Measurements from ENCODE around the gene ARHGAP8. TPM values are rescaled to one million over a fixed set of nuclear protein-coding genes. Genes with fewer than 3 reads are reported as not detected.
A peak's percentile ranks its signal among the peaks of the same experiment; 100 is the strongest.
"Not testable (repeated sequence)": the region's sequence is repeated elsewhere in the genome, so short reads cannot be mapped to it uniquely, and the experiment has no call there.

ARHGAP8 gene
- total RNA-seq, 1 donor from 2014 or later, result 18.1 TPM

- H3K4me3 ChIP-seq, result no peak overlapping the region
- H3K36me3 ChIP-seq, result no peaks in the 10 kb centered on the region
- no peak overlapping the region for H3K27ac ChIP-seq
- peaks cover 10% of the 10 kb centered on the region for H3K9me3 ChIP-seq
- DNase-seq, result peak; percentile 12
- intact Hi-C loops (cut with DNase I), result no loop called here
- TF ChIP-seq, protein P1, sequence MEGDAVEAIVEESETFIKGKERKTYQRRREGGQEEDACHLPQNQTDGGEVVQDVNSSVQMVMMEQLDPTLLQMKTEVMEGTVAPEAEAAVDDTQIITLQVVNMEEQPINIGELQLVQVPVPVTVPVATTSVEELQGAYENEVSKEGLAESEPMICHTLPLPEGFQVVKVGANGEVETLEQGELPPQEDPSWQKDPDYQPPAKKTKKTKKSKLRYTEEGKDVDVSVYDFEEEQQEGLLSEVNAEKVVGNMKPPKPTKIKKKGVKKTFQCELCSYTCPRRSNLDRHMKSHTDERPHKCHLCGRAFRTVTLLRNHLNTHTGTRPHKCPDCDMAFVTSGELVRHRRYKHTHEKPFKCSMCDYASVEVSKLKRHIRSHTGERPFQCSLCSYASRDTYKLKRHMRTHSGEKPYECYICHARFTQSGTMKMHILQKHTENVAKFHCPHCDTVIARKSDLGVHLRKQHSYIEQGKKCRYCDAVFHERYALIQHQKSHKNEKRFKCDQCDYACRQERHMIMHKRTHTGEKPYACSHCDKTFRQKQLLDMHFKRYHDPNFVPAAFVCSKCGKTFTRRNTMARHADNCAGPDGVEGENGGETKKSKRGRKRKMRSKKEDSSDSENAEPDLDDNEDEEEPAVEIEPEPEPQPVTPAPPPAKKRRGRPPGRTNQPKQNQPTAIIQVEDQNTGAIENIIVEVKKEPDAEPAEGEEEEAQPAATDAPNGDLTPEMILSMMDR (IDR thresholded peaks at IDR 0.05), result no peak
- ATAC-seq, result no peak
- H3K27me3 ChIP-seq, result peaks cover 5% of the 10 kb centered on the region
- no peaks in the 10 kb centered on the region for H3K4me1 ChIP-seq
Observed at GRCh38 chr22:44898236-44898635, 145.9 kb downstream of the ARHGAP8 start.

DNA sequence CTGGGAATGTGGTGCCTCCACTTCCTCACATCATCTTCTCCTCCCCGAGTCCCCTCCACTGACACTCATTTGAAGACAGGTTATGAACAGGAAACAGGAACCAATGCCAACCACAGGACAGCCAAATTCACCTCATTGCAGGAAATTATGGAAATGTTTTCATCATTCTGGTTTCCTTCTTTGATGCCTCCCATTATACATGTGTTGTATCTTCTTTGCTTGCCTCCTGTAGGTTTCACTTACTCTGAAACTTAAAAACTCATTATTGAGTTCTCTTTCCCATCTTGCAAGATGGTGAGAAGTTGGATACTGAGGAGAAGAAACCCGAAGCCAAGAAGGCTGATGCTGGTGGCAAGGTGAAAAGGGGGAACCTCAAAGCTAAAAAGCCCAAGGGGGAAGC, 148.9 kb downstream of the ARHGAP8 start:
- Histone ChIP-seq H3K27me3 (no peaks in the 10 kb centered on the region), H3K4me3 (no peak overlapping the region), H3K4me1 (no peaks in the 10 kb centered on the region), H3K9me3 (peaks cover 10% of the 10 kb centered on the region), H3K27ac (no peak overlapping the region), H3K36me3 (no peaks in the 10 kb centered on the region)
- ATAC-seq, result no peak
- intact Hi-C loops (cut with DNase I), result no loop called here
- TF ChIP-seq, protein P1 (IDR thresholded peaks at IDR 0.05), result no peak
- no peak for DNase-seq

- H3K27me3 ChIP-seq; ATAC-seq; DNase-seq; intact Hi-C loops (cut with DNase I); H3K36me3 ChIP-seq; H3K27ac ChIP-seq; H3K4me3 ChIP-seq; H3K9me3 ChIP-seq; H3K4me1 ChIP-seq: not testable (repeated sequence)
Observed at GRCh38 chr22:44903164-44903563, 150.8 kb downstream of the ARHGAP8 start.

DNA sequence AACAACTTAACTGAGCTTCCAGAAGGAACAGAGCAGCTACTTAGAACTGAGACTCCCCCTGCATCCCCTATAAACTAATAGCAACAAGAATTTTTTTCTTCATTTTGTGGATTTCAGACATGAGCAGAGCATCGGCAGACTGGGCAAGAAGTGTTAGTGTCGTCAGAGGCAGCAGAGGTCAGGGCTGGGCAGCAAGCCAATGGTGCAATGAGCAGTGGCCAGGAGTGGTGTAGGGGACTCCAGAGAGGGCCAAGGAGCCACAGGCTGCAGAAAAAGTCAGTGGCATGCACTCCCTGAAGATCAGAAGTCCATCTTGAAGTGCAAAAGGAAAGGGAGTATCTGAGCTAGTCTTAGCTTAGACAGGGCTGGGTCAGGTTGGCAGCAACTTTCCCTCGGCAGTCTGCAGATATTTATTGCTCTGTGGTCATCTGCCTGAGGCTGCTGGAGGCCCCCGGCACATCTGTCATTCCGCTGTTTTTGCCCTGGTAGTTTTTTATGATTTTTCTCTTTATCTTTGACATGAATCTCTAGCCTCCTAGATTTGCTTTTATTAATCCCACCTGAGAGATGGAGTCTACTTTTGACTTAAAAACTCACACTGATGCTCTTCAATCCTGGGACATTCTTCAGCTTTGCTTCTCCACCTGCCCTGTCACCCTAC, 152.2 kb downstream of the ARHGAP8 start:
- H3K4me3 ChIP-seq; H3K9me3 ChIP-seq; DNase-seq; H3K27ac ChIP-seq; H3K4me1 ChIP-seq; ATAC-seq; H3K27me3 ChIP-seq; intact Hi-C loops (cut with DNase I); H3K36me3 ChIP-seq: not testable (repeated sequence)

DNA sequence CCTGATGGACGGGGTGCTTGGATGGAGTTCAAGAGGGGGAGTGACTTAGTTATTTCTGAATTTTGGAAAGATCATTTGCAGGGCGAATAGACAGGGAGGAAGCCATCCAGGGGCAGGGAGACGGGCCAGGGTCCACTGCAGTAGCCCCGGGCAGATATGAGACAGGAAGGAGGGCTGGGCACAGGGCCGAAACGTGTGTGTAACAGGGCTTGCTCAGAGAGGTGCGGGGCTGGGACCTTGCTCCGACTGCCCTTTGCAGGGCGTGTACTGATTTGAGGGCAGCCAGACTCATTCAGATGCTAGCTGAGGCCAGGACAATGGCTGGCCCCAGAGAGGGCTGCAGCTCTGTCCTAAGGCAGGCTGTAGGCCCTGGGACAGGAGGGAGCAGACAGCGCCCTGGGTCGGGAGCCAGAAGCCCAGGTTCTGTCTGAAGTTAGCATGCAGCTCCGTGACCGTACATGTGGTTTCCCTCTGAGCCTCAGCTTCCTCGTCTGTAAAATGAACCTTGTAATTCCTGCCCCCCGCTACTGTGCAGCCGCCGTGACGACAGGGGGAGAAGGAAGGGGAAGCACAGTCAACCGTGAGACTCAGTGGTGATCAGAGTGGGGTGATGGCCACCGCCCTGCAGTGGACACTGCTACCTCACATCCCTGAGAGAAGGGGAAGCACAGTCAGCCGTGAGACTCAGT, 154.0 kb downstream of the ARHGAP8 start:
- no peaks in the 10 kb centered on the region for H3K4me1 ChIP-seq
- H3K9me3 ChIP-seq, result peaks cover 5% of the 10 kb centered on the region
- TF ChIP-seq, protein P1 (IDR thresholded peaks at IDR 0.05), result no peak
- intact Hi-C loops (cut with DNase I), result no loop called here
- H3K27me3 ChIP-seq, result no peaks in the 10 kb centered on the region
- H3K27ac ChIP-seq, result no peak overlapping the region
- ATAC-seq (no peak), DNase-seq (no peak)
- H3K36me3 ChIP-seq, result no peaks in the 10 kb centered on the region
- no peak overlapping the region for H3K4me3 ChIP-seq

- TF ChIP-seq, protein P1 (IDR thresholded peaks at IDR 0.05), result no peak
- Histone ChIP-seq H3K4me3 (no peak overlapping the region), H3K4me1 (no peaks in the 10 kb centered on the region), H3K36me3 (no peaks in the 10 kb centered on the region), H3K9me3 (no peaks in the 10 kb centered on the region), H3K27me3 (no peaks in the 10 kb centered on the region), H3K27ac (no peak overlapping the region)
- DNase-seq (no peak), ATAC-seq (peak; percentile 13)
- intact Hi-C loops (cut with DNase I), result no loop called here
Observed at GRCh38 chr22:44906999-44907644, 154.7 kb downstream of the ARHGAP8 start.

Measured in upper lobe of right lung (tissue), 1 donor.